NCI-H345 (cell line): ENCODE measurements around the gene PRR3.
A peak's percentile ranks its signal among the peaks of the same experiment; 100 is the strongest.

Experiments used
- DNase-seq: peaks from one replicate; lab custom pipeline; 2025; lab: John Stamatoyannopoulos, UW

Gene PRR3

DNA sequence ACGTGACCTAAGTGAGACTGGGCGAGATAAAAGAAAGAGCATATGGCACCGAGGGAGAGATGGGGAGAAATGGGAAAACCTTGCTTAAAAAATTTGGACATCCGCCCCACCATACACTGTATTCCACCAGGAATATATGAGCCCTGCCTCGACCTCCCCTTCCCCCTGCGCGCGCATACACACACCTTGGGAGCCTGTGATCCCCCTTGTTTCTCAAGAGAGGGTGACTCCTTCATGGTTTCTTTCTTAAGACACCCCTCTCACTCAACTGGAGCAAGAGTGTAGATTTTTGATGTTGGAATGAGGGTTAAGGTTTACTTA, 14.6 kb downstream of the PRR3 start:
- no peak for DNase-seq

DNA sequence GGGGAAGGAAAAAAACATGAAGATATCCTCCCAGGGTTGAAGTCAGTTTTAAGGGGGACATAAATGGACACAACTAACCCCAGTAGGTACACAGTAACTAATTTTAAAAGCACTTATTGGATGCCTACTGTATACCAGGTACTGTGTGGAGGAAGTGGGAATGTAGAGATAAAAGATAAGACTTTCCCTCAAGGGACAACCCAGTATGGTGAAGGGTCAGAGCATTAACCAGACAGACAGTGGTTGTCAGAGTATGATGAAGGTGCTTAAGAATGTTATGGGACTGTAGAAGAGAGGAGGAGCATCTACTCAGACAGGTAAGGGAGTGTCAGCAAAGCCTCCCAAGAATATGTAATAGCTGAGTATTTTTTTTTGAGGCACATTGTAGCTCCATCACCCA, 15.1 kb downstream of the PRR3 start:
- no peak for DNase-seq

DNA sequence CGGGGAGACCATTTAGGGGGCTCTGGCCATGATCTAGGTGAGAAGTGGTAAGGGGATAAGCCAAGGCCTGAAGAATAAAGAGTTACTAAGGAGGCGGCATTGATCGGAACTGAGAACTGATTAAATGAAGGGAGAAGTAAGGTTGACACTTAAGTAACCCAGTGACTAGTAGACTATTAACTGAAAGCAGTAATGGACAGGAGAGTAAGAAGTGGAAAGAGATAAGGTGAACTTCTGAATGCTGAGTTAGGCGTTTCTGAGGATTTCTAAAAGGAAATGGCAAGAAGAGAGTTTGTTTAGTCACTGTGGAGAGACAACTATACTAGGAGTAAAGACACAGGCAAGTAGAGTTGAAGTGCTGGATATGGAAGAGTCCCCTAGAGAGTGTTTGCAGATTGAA, 16.0 kb downstream of the PRR3 start:
- no peak for DNase-seq

DNA sequence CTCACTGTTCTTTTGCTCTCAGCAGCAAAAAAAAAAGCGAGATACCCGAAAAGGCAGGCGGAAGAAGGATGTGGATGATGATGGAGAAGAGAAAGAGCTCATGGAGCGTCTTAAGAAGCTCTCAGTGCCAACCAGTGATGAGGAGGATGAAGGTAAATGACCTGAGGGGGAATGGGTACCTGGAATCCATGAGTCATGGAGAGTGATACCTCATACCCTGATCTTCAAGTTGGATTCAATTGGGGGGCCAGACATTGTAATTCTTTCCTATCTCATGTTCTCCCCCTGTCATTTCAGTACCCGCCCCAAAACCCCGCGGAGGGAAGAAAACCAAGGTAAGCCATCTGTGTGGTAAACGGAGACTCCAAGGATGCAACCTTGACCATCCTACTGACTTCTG, 21.0 kb downstream of the PRR3 start:
- no peak for DNase-seq

DNA sequence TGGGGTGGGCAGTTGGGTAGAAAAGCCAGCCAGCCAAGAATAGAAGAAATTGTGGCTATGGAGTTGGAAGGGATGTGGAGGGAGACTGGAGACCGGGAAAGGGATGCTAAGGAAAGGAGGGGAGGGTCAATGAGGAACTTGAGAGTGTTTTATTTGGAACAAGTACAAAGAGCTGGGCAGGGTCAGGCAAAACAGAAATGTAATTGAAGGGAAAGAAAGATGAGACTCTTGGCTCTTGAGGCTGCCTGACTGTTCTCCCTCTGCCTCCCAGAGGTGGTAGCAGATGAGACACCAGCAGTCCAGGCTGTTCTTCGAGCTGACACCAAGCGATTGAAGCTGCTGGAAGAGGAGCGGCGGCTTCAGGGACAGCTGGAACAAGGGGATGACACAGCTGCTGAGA, 26.8 kb downstream of the PRR3 start:
- DNase-seq, result no peak

DNA sequence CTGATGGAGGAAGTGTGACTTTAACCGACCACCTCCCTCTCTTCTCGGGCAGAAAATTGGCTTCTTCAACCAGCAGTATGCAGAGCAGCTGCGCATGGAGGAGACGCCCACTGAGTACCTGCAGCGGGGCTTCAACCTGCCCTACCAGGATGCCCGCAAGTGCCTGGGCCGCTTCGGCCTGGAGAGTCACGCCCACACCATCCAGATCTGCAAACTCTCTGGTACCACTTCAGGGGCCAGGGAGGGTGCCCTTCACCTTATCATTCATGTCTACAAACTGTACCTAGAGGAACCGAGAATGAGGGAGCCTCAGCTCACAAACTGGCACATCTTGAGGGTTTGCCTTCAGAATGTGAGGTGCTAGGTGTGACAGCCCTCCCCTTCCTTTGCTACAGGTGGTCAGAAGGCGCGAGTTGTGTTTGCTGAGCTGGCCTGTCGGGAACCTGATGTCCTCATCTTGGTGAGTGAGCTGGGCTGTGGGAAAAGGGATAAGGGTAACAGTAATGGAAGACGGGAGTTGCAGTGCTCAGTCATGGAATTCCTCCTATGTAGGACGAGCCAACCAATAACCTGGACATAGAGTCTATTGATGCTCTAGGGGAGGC, 32.8 kb downstream of the PRR3 start:
- no peak for DNase-seq

DNA sequence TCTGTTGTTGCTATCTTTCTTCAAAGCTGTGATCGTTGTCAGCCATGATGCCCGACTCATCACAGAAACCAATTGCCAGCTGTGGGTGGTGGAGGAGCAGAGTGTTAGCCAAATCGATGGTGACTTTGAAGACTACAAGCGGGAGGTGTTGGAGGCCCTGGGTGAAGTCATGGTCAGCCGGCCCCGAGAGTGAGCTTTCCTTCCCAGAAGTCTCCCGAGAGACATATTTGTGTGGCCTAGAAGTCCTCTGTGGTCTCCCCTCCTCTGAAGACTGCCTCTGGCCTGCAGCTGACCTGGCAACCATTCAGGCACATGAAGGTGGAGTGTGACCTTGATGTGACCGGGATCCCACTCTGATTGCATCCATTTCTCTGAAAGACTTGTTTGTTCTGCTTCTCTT, 33.4 kb downstream of the PRR3 start:
- DNase-seq, result no peak

DNA sequence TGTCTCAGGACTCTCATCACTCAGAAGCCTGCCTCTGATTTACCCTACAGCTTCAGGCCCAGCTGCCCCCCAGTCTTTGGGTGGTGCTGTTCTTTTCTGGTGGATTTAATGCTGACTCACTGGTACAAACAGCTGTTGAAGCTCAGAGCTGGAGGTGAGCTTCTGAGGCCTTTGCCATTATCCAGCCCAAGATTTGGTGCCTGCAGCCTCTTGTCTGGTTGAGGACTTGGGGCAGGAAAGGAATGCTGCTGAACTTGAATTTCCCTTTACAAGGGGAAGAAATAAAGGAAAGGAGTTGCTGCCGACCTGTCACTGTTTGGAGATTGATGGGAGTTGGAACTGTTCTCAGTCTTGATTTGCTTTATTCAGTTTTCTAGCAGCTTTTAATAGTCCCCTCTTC, 33.9 kb downstream of the PRR3 start:
- no peak for DNase-seq

DNA sequence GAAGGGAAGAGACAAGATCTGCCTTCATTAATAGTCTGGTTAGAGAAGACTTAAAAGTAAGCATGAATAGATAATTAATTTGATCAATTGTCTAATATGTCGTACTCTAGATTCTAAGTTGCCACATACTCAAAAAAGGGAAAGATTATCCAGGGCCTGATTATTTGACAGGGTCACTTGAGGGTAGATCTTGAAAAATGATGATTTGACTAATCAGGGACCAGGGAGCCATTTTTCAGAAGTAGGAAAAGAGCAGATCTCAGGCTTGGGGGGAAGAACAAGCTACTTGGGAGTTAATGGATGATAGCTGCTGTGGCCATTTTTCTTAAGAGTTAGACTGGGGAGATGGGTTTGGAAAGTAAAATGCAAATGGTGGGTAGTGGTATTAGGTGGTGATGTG, 35.2 kb downstream of the PRR3 start:
- DNase-seq, result no peak

DNA sequence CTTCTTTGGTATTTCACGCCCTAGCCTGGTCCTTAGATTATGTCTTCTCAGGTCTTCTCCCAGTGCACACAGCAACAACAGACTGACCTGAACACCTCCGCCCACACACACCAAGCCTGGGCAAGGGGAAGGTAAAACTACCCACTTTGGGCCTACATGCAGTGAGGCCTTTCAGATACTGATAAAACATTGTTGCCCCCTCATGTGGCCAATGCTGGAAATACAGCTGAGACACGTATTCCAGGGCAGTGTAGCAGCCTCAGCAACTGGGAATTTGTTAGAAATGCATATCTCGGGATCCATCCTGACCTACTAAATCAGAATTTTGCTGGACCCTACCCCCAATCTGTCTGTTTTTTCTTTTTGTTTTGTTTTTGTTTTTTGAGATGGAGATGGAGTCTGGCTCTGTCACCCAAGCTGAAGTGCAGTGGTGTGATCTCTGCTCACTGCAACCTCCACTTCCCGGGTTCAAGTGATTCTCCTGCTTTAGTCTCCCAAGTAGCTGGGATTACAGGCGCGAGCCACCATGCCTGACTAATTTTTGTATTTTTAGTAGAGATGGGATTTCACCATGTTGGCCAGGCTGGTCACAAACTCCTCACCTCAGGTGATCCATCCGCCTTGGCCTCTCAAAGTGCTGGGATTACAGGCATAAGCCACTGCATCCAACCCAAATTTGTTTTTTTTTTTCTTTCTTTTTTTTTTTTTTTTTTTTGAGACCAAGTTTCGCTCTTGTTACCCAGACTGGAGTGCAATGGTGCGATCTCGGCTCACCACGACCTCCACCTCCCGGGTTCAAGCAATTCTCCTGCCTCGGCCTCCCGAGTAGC, 40.4 kb downstream of the PRR3 start:
- DNase-seq, result peak; percentile 63

DNA sequence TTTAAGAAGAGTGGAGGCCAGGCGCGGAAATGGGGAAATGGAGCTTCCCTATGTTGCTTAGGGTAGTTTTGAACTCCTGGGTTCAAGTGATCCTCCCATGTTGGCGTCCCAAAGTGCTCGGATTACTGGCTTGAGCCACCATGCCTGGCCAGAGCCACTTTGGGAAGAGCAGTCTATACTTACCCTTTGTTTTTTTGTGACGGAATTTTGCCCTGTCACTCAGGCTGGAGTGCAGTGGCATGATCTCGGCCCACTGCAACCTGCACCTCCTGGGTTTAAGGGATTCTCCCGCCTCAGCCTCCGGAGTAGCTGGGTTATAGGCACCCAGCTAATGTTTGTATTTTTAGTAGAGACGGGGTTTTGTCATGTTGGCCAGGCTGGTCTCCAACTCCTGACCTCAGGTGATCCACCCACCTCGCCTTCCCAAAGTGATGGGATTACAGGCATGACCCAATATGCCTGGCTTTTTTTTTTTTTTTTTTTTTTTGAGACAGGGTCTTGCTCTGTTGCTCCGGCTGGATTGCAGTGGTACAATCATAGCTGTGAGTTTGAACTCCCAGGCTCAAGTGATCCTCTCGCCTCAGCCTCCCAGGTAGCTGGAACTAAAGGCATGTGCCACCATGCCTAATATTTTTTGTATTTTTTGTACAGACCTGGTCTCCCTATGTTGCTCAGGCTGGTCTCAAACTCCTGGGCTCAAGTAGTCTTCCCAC, 42.0 kb downstream of the PRR3 start:
- no peak for DNase-seq

DNA sequence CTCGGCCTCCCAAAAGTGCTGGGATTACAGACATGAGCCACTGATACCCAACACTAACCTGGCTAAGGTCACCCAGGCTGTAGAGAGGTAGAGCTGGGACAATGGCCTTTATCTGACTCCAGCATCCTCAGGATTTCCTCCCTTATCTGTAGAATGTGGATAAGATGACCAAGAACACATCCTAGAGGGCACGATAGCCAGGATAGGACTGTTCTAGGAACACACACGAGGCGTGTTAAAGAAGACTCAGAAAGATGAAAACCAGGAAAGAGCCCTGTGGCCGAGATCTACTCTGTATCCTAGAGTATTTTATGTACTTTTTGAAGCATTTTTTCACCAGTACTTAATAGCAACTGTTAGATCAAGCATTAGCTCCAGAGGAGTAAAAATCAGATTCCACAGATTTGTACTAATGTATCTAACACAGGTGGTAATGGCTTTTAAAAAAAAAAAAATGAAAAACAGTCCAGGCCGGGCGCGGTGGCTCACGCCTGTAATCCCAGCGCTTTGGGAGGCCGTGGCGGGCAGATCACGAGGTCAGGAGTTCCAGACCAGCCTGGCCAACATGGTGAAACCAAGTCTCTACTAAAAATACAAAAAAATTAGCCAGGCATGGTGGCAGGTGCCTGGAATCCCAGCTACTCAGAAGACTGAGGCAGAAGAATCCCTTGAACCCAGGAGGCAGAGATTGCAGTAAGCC, 42.7 kb downstream of the PRR3 start:
- DNase-seq, result no peak

DNA sequence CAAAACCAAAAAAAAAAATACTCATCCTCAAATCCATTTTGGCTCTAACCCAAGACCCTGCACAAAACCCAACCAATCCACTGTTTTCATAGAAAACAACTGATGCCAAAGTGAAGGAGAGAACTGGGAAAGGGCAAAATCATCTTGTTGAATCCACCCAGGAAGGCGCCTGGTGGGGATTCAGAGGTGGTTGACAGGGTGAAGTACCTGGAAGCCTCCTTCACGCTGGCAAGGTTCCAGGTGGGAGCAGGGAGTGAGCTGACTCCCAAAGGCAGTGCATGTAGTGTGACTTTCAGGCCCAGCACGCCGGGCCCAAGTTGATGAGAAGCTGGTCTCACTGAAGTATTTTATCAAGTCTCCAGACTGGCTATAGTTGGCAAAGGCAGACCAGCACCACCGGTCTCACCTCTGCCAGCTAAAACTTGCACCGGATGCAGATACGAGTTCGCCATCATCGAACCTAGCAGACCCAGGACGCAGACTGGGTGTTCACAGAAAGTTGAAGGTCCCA, 43.4 kb downstream of the PRR3 start:
- peak; percentile 30 for DNase-seq

DNA sequence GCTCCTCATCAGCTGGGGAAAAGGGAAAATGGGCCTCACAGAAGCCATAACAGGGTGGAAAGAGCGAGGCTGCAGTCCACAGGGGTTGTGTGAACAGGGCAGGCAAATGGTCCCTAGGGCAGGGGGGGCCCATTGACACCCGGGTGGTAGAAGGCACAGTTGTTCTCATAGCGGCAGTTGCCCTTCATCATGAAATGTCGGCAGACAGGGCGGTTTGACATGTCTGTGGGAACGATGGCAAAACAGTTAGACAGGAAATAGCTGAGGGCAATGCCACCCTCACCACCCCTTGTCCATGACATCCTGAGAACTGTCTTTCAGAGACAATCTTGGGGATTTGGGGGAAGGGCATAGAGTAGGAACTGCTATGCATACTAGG, 44.3 kb downstream of the PRR3 start:
- no peak for DNase-seq

DNA sequence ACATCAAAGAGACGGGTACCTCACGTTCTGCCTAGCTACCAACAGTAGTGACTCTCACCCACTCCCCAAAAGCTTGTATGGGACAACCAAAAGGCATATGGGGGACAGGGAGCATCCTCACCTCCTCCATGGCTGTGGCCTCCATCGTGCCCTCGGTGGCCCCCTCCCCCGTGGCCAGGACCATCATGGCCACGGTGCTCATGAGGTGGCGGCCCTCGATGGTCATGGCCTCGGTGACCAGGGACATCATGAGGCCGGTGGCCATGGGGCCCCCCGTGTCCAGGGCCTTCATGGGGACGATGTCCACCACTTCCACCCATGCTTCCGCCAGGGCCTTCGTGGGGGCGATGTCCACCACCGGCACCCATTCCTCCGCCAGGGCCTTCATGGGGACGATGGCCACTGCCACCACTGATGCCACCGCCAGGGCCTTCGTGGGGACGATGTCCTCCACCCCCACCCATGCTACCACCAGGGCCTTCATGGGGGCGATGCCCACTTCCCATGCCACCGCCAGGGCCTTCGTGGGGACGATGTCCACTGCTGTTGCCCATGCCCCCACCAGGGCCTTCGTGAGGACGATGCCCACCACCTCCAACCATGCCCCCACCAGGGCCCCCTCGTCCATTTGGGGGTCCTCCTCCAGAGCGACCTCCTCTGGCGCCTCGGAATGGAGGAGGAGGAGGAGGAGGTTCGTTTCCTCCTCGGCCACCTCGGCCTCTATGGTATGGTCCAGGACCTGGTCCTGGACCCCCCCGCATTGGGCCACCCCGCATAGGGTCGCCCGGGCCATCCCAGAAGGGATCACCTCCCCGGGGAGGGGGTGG, 44.9 kb downstream of the PRR3 start:
- no peak for DNase-seq

DNA sequence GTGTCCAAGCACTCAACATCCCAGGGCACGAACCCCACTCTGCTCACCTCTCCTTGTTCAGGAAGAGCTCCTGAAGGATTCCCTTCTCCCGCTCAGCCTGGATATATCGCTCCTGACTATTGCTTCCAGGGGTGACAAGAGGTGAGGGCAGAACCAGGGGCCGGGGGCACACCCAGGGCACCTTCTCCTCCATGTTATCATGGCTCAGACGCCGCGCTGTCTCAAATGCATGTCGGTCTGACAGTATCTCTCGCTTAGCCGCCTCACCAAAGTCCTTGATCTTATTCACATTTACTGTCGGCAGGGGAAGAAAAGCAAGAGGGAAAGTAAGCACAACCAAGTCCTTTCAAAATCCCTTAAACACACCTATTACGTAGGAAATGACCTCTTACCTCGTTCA, 46.9 kb downstream of the PRR3 start:
- DNase-seq, result no peak

DNA sequence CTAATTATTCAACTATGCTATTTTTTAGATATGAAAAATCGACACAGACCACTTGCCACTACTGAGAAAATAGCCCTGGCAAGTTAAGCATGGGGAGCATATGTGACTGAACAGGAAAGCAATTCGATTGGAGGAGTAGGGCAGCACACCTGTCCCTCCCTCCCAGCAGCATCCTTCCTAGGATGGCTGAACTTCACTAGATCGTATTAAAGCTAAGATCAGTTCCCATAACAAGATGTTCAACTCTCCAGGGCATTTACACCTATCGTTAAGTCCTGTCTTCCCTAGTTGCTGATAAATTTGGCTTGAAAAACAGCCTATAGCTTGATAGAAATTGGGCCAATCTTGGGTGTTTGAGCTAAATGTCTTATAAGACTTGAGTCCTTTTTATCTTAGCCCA, 53.0 kb downstream of the PRR3 start:
- no peak for DNase-seq

DNA sequence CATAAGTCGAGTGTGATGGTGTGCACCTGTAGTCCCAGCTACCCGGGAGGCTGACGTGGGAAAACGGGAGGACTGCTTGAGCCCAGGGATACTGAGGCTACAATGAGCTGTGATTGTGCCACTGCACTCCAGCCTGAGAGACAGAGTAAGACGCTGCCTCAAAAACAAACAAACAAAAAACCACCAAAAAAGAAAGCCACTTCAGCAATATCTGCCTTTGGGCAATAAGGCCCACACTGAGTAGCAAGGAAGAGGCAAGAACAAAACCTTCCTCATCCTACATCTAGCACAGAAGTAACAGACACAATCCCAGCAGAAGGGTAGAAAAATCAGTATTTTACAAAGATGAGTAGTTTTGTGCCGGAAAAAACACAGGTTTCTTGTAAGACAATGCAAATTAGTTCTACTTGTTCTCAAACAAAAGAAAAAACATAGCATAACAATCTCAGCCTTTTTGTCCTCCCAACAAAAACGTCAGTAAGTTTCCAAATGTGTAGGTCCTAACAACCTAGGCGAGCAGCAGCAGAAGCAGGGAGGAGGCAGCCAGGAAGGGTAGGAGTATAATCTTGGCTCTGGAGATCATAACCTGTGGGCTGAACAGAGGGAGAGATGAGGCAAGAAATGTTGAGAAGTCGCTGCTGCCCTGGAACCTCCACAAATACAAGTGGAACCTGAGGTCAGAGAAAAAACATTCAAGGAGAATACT, 54.2 kb downstream of the PRR3 start:
- no peak for DNase-seq

DNA sequence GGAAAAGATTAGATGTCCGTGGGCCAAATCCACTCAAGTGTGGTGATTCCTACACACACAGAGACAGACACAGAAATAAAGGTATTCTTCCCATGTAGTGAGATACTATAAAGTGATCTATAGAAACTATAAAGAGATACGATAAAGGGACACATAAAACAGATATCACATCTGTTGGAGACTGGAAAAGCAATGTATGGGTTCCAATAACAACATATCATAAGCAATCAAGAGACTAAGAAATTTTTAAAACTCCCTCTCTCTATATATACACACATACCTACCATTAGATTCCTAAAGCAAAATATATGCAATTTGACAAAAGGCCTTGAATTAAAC, 54.7 kb downstream of the PRR3 start:
- DNase-seq, result no peak

DNA sequence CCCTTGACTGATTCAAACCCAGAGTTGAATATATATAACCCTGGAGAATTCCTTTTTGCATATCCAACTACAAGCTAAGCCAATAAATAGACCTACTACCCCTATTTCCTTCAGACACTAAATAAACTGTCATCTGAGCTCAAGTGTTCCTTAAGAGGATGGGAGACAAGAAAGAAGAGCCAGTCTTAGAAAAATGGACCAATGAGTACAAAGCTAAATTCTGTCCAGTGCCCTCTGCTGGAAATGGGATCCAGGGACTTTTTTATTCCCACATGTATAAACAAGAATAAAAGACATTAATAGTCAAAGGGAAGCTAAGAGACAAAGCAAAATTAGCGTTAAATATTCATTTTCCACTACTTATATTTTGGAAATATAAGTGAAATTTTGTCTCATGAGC, 55.1 kb downstream of the PRR3 start:
- DNase-seq, result no peak

DNA sequence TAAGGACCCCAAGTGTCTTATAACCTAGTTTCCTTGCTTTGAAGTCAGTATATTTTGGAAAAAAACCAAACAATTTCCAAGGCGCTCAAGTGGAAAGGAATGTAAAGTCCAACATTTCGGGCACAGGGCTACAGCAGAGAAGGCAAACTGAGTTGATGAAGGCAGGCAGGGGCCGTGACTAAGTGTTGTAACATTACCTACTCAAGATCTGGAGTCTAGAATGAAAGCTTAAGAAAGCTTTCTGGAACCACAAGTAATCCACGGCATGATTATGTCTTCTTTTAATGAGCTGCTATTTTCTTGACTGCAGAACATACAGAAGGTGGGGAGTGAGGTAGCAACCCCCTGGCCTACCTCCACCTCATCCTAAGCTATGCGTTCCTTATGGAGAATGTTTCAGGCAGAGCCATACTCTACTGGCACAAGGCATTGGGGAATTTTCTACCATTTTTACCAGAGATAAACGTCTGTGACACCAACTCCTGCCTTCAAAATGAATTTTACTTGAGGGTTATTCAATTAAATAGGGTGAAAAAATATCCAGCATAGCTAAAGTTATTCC, 55.7 kb downstream of the PRR3 start:
- no peak for DNase-seq
